Heart left ventricle (tissue), 13 donors: ENCODE data around the gene KIAA1671.

Source experiments
- POLR2A ChIP-seq, 2 donors: fragments of 450-650 bp; IDR thresholded peaks; one replicate each; pipeline ENCODE4 v1.6.1; 2017; ENCODE audit warnings: antibody characterized with exemption in 2 of 2, mild to moderate bottlenecking in 2 of 2, moderate library complexity in 2 of 2
- TF ChIP-seq, protein P1 (sequence below), 12 donors: fragments of 200-600 bp; sonication (generic) in 4 of 12; IDR thresholded peaks; one replicate each; pipeline versions ENCODE4 v1.5.0 to v1.8.0; 2018 to 2022; ENCODE audit warnings: antibody characterized with exemption in 12 of 12, mild to moderate bottlenecking in 5 of 12
- donor health status: ischemic (EF 13 %, LVEDD 7.1; RV severe dilation, severe dysfunction).
- donor health status: DM: no; HTN: yes; CAD: no.
- donor health status: DM: no; HTN: no; CAD: no.
- donor health status: ischemic (EF 25% LVEDD 6.9; RV normal size, moderate dysfunction).
- donor health status: ischemic (EF 25% LVEDD 5.7; RV mildly dilated, moderate dysfunction).
- donor health status: ischemic (EF 35%, LVEDD 5.7; RV mildly dilated, moderate dysfunction).
- donor health status: nonischemic (EF 11% LVEDD 7.7; RV severe dilation, severe dysfunction).
- donor health status: DM: yes; HTN: yes; CAD: no.
- donor health status: PGD.
- donor health status: ischemic (EF 29% LVEDD 5.4; RV normal size, mild dysfunction).
- donor health status: nonischemic (EF 23%, LVEDD 6.1; RV moderate dilation, normal function).

DNA sequence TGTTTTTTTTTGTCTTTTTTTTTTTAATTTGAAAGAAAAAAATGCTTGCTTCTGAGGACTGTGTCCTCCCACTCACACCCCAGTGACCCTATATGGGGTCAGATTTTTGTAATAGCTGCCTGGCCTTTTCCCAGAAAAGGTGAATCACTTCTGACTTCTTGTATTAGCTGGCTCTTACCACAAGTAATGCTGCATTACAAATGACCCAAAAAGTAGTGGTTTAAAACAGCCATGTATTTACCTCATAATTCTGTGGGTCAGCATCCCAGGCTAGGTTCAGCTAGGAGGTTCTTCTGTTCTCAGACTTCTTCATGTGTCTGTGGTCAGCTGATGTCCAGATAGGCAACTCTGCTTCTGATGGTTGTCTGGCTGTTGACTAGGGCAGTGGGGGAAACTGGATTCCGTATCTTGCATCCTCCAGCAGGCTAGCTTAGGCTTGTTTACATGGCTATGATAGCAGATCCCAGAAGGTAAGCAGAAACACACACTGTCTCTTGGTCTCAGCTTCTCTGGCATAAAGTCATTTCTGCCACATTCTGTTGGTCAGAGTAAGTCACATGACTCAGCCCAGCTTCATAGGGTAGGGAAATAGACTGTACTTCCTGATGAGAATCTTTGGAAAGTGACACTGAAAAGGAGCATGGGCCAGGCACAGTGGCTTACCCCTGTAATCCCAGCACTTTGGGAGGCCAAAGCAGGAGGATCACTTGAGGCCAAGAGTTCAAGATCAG is 25.5 kb upstream of the KIAA1671 start:
- TF ChIP-seq, protein P1, sequence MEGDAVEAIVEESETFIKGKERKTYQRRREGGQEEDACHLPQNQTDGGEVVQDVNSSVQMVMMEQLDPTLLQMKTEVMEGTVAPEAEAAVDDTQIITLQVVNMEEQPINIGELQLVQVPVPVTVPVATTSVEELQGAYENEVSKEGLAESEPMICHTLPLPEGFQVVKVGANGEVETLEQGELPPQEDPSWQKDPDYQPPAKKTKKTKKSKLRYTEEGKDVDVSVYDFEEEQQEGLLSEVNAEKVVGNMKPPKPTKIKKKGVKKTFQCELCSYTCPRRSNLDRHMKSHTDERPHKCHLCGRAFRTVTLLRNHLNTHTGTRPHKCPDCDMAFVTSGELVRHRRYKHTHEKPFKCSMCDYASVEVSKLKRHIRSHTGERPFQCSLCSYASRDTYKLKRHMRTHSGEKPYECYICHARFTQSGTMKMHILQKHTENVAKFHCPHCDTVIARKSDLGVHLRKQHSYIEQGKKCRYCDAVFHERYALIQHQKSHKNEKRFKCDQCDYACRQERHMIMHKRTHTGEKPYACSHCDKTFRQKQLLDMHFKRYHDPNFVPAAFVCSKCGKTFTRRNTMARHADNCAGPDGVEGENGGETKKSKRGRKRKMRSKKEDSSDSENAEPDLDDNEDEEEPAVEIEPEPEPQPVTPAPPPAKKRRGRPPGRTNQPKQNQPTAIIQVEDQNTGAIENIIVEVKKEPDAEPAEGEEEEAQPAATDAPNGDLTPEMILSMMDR (IDR thresholded peaks at IDR 0.05) = no peak
- TF ChIP-seq POLR2A (IDR thresholded peaks at IDR 0.05) = no peak
